HG03066 (cell line): Measurements from ENCODE around the gene HAPLN1.

Source experiments
- ATAC-seq: cut with Tn5 transposase; IDR thresholded peaks from one replicate; pipeline ENCODE4 v1.9.1; 2021; ENCODE audit warnings: low read depth; ENCODE audit not compliant: unreplicated experiment

HAPLN1 gene

GRCh38 chr5:83718936-83719495 lies 1.6 kb downstream of the HAPLN1 start:
- ATAC-seq: no peak

GRCh38 chr5:83718195-83718825 lies 2.3 kb downstream of the HAPLN1 start:
- peak; percentile 84 for ATAC-seq

GRCh38 chr5:83715236-83716065 lies 5.2 kb downstream of the HAPLN1 start:
- no peak for ATAC-seq

- no peak for ATAC-seq
Measured at GRCh38 chr5:83714810-83715209, 5.8 kb downstream of the HAPLN1 start.

- peak; percentile 69 for ATAC-seq
Measured at GRCh38 chr5:83711982-83712601, 8.6 kb downstream of the HAPLN1 start.

GRCh38 chr5:83709973-83710372 lies 10.7 kb downstream of the HAPLN1 start:
- ATAC-seq: no peak

GRCh38 chr5:83708170-83708569 lies 12.5 kb downstream of the HAPLN1 start:
- ATAC-seq: no peak

- no peak for ATAC-seq
Measured at GRCh38 chr5:83703059-83703458, 17.6 kb downstream of the HAPLN1 start.

GRCh38 chr5:83701886-83702285 lies 18.8 kb downstream of the HAPLN1 start:
- no peak for ATAC-seq

GRCh38 chr5:83689881-83690280 lies 30.8 kb downstream of the HAPLN1 start:
- ATAC-seq: no peak

GRCh38 chr5:83688281-83688680 lies 32.4 kb downstream of the HAPLN1 start:
- no peak for ATAC-seq

- ATAC-seq: no peak
Measured at GRCh38 chr5:83687124-83687619, 33.5 kb downstream of the HAPLN1 start.

GRCh38 chr5:83686251-83686650 lies 34.4 kb downstream of the HAPLN1 start:
- ATAC-seq: no peak

- no peak for ATAC-seq
Measured at GRCh38 chr5:83683836-83684235, 36.8 kb downstream of the HAPLN1 start.

- no peak for ATAC-seq
Measured at GRCh38 chr5:83672646-83673045, 48.0 kb downstream of the HAPLN1 start.

- ATAC-seq: no peak
Measured at GRCh38 chr5:83672158-83672557, 48.5 kb downstream of the HAPLN1 start.

GRCh38 chr5:83665631-83666030 lies 55.0 kb downstream of the HAPLN1 start:
- ATAC-seq: no peak

GRCh38 chr5:83662558-83662957 lies 58.1 kb downstream of the HAPLN1 start:
- no peak for ATAC-seq

GRCh38 chr5:83657807-83658525 lies 62.7 kb downstream of the HAPLN1 start:
- ATAC-seq: no peak

- peak; percentile 47 for ATAC-seq
Measured at GRCh38 chr5:83654427-83654994, 66.1 kb downstream of the HAPLN1 start.
